ENCODE measurements around the gene FCN1.

FCN1 gene

GRCh38 chr9:134902936-134903335 is 14.8 kb downstream of the FCN1 start:
- peaks cover 9% of the 10 kb centered on the region; the same call in 1 of the 2 replicates for H3K9me3 ChIP-seq (ENCODE audit: insufficient read depth, low read depth, low read length)
- H3K27me3 ChIP-seq (ENCODE audit: insufficient read depth, low read length, poor library complexity, severe bottlenecking), result no peaks in the 10 kb centered on the region
- H3K4me3 ChIP-seq (ENCODE audit: low read length, poor library complexity, severe bottlenecking), result no peak overlapping the region
- H3K4me1 ChIP-seq (ENCODE audit: insufficient read depth, low read length, poor library complexity, severe bottlenecking), result no peaks in the 10 kb centered on the region
- no peaks in the 10 kb centered on the region for H3F3A ChIP-seq (ENCODE audit: low read depth)
- H3K79me2 ChIP-seq (ENCODE audit: insufficient read depth, low read length), result no peaks in the 10 kb centered on the region
- no peak overlapping the region for H3K4me2 ChIP-seq (ENCODE audit: low read depth, low read length, poor library complexity, severe bottlenecking)
- H4K20me1 ChIP-seq (ENCODE audit: insufficient read depth, low read length, poor library complexity, severe bottlenecking), result no peaks in the 10 kb centered on the region
- H3K9ac ChIP-seq (ENCODE audit: low read depth, low read length, poor library complexity, severe bottlenecking), result no peak overlapping the region
- H2AFZ ChIP-seq (ENCODE audit: low read length), result no peak overlapping the region
- TF ChIP-seq EZH2phosphoT487 (IDR thresholded peaks at IDR 0.05; ENCODE audit: borderline replicate concordance), result no peak
- TF ChIP-seq, protein P1, sequence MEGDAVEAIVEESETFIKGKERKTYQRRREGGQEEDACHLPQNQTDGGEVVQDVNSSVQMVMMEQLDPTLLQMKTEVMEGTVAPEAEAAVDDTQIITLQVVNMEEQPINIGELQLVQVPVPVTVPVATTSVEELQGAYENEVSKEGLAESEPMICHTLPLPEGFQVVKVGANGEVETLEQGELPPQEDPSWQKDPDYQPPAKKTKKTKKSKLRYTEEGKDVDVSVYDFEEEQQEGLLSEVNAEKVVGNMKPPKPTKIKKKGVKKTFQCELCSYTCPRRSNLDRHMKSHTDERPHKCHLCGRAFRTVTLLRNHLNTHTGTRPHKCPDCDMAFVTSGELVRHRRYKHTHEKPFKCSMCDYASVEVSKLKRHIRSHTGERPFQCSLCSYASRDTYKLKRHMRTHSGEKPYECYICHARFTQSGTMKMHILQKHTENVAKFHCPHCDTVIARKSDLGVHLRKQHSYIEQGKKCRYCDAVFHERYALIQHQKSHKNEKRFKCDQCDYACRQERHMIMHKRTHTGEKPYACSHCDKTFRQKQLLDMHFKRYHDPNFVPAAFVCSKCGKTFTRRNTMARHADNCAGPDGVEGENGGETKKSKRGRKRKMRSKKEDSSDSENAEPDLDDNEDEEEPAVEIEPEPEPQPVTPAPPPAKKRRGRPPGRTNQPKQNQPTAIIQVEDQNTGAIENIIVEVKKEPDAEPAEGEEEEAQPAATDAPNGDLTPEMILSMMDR (conservative IDR thresholded peaks at IDR 0.05; ENCODE audit: low read length), result no peak
- no peaks in the 10 kb centered on the region for H3K9me2 ChIP-seq (replicated peaks; ENCODE audit: low read depth, low read length)
- H3K36me3 ChIP-seq (ENCODE audit: insufficient read depth, low read length), result no peaks in the 10 kb centered on the region

- Histone ChIP-seq H3K4me1 (ENCODE audit: insufficient read depth, low read length, poor library complexity, severe bottlenecking) (no peaks in the 10 kb centered on the region), H3K4me2 (ENCODE audit: low read depth, low read length, poor library complexity, severe bottlenecking) (no peak overlapping the region), H3K4me3 (ENCODE audit: low read length, poor library complexity, severe bottlenecking) (no peak overlapping the region), H3K9me2 (replicated peaks; ENCODE audit: low read depth, low read length) (no peaks in the 10 kb centered on the region), H4K20me1 (ENCODE audit: insufficient read depth, low read length, poor library complexity, severe bottlenecking) (no peaks in the 10 kb centered on the region), H3F3A (ENCODE audit: low read depth) (no peaks in the 10 kb centered on the region), H3K9ac (ENCODE audit: low read depth, low read length, poor library complexity, severe bottlenecking) (no peak overlapping the region), H3K79me2 (ENCODE audit: insufficient read depth, low read length) (no peaks in the 10 kb centered on the region), H2AFZ (ENCODE audit: low read length) (no peak overlapping the region), H3K36me3 (ENCODE audit: insufficient read depth, low read length) (no peaks in the 10 kb centered on the region), H3K27me3 (ENCODE audit: insufficient read depth, low read length, poor library complexity, severe bottlenecking) (no peaks in the 10 kb centered on the region), H3K9me3 (ENCODE audit: insufficient read depth, low read depth, low read length) (peaks cover 15% of the 10 kb centered on the region; the same call in 1 of the 2 replicates)
- TF ChIP-seq, protein P1 (conservative IDR thresholded peaks at IDR 0.05; ENCODE audit: low read length), result no peak
- TF ChIP-seq EZH2phosphoT487 (IDR thresholded peaks at IDR 0.05; ENCODE audit: borderline replicate concordance), result no peak
Measured at GRCh38 chr9:134899818-134900217, 17.9 kb downstream of the FCN1 start.

- Histone ChIP-seq H3K27me3 (ENCODE audit: insufficient read depth, low read length, poor library complexity, severe bottlenecking) (no peaks in the 10 kb centered on the region), H3K4me2 (ENCODE audit: low read depth, low read length, poor library complexity, severe bottlenecking) (no peak overlapping the region), H3K9me3 (ENCODE audit: insufficient read depth, low read depth, low read length) (peaks cover 18% of the 10 kb centered on the region; the same call in 1 of the 2 replicates), H4K20me1 (ENCODE audit: insufficient read depth, low read length, poor library complexity, severe bottlenecking) (no peaks in the 10 kb centered on the region), H3K4me1 (ENCODE audit: insufficient read depth, low read length, poor library complexity, severe bottlenecking) (no peaks in the 10 kb centered on the region), H2AFZ (ENCODE audit: low read length) (no peak overlapping the region), H3K4me3 (ENCODE audit: low read length, poor library complexity, severe bottlenecking) (no peak overlapping the region), H3K9ac (ENCODE audit: low read depth, low read length, poor library complexity, severe bottlenecking) (no peak overlapping the region), H3F3A (ENCODE audit: low read depth) (no peaks in the 10 kb centered on the region), H3K79me2 (ENCODE audit: insufficient read depth, low read length) (no peaks in the 10 kb centered on the region), H3K9me2 (replicated peaks; ENCODE audit: low read depth, low read length) (no peaks in the 10 kb centered on the region), H3K36me3 (ENCODE audit: insufficient read depth, low read length) (no peaks in the 10 kb centered on the region)
- no peak for TF ChIP-seq EZH2phosphoT487 (IDR thresholded peaks at IDR 0.05; ENCODE audit: borderline replicate concordance)
- TF ChIP-seq, protein P1 (conservative IDR thresholded peaks at IDR 0.05; ENCODE audit: low read length), result no peak
Measured at GRCh38 chr9:134899168-134899567, 18.5 kb downstream of the FCN1 start.

Measured in Loucy (cell line).